Activated T-helper 9 cell treated with anti-CD3 and anti-CD28 coated beads, Interleukin-2, amount 50 U/mL, for 16 hours (primary cell): ENCODE results near the gene RAB31.

Experiments used
- DNase-seq: peaks from one replicate; pipeline ENCODE4 v3.0.0-alpha.2; 2020; ENCODE audit warnings: low read depth

Gene RAB31

GRCh38 chr18:9738266-9738969 is 30.3 kb downstream of the RAB31 start:
- DNase-seq, result no peak

- DNase-seq, result no peak
These were observed 31.4 kb downstream of the RAB31 start for GRCh38 chr18:9739516-9739915.

DNA sequence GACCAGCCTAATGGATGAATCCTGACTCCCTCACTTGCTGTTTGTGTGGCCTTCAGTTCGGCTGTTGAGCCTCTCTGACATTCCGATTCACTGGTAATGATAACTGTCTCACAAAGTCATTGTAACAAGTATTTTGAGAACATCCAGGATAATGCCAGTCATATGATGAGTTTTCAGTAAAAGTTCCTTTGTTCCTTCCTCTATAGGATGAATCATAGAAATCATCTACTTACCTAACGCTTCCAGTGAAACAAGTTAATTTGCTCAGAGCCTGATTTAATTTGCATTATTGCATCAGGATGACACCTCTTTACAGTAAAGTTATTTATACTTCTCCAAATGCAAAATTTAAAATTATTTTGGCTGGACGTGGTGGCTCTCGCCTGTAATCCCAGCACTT is 32.0 kb downstream of the RAB31 start:
- DNase-seq, result no peak

GRCh38 chr18:9741406-9741792 is 33.3 kb downstream of the RAB31 start:
- DNase-seq, result no peak

DNA sequence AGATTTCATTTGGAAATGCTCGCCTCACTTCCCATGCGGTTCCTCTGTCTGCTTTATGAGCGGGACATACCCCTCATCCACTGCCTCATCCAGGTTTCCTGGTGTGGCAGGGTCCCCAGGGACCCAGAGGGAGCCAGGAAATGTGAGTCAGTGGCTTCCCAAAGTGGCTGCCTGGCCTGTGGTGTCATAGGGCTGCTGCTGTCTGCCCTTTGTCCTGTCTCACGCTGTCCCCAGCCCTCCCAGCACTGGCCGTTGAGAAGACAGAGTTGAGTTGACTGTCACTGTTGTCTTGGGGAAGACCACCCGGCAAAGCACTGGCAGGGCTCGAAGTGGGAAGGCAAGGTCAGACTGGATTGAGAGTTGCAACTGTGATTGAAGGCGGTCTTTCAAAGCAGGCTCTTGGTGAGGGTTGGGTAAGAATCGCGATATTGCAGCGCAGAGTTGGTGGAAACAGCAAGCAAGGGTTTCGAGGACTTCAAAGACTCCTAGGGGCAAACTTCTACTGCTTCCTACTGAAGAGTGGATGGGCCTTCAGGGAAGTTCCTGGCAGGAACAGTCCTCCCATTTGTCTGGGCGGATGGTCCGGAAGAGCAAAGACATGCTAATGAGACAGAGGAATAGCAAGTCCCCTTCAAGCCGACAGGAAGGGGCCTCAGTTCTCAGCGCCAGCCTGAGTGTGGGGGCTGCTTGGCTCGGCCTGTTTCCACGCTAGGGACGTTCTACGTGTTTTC is 33.9 kb downstream of the RAB31 start:
- DNase-seq, result no peak

DNA sequence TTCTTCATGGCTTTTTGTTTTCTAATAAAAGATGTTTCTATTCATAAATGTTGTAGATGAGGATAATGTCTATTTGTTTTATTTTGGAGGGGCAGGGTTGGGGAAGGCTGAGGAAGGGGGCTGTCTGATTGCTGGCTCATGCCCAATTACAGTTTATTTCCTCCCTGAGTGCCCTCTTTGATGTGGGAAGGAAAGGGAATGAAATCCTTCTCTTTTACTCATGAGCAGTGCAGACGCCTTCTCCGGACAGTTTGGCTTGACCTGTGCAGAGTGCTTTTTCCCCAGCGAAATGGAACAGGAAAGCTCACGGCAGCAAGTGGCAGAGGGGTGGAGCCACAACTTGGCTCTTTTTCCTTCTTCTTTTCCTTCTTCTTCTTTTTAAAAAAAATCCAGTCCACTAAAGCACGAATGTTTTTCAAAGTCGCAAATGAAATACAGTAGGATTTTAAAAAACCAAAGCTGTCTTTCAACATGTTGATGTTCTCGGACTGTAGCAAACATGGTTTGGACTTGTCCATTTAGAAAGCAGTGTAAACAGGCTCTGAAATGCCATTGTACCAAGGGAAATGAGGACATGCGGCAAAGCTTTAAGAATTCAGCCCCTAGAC is 34.5 kb downstream of the RAB31 start:
- no peak for DNase-seq

- no peak for DNase-seq
These were observed 35.3 kb downstream of the RAB31 start for GRCh38 chr18:9743200-9744016.

- DNase-seq, result no peak
These were observed 38.9 kb downstream of the RAB31 start for GRCh38 chr18:9746958-9747357.

DNA sequence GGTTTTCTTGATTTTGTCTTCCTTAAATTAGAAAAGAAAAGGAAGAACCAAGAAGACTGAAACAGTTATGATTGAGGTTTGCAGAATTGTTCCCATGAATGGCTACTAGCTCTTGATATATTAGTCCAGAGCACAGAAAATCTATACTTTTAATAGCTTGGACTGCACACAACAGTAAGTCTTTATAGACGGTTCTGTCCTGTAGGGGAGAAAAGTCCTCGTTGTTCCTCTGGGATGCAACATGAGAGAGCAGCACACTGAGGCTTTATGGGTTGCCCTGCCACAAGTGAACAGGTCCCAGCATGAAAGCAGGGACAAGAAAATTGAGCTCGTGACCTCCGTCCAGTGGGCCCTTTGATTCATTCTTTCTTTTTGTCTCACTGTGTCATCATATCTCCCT is 41.5 kb downstream of the RAB31 start:
- no peak for DNase-seq

DNA sequence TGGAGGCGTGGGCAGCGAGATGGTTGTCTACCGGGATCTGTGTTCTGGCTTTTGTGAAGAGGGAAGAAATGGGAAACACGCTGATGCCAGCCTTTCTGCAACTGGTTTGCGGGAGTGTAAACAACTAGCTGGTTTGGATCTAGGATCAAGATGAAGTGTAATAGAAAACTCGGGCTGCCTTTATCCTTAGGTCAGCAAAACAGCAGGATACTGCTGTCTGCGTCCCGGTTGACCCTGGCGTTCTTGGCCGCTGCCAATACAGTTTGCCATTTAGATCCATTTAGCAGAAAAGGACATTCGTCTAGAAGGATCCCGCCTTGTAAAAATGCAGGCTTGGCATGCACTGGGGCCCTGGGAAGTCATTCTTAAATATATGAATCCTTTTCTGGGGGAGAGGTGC is 42.0 kb downstream of the RAB31 start:
- no peak for DNase-seq

DNA sequence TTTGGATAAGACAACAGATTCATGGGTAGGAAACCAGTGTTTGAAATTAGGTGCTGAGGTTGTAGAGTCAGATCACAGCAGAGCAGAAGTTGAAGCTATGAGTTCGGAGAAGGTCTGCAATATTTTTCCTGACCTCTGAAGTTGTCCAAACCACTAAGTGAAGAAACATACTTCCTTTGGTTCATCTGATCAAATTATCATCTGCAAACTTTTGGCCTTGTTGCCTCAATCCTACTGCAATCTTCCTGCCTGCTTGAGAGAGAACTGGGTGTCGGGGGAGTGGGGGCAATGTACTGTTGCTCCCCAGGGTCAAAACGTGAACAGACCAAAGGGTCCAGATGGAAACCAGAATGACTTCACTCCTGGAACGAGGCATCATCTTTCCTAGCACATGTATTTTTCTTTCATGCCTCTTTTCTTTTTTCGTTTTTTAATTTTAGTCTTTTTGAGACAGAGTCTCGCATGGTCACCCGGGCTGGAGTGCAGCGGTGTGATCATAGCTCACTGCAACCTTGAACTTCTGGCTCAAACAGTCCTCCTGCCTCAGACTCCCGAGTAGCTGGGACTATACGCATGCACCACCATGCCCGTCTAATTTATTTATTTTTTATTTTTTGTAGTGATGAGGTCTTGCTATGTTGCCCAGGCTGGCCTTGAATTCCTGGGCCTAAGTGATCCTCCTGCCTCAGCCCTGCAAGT is 42.7 kb downstream of the RAB31 start:
- DNase-seq, result no peak

DNA sequence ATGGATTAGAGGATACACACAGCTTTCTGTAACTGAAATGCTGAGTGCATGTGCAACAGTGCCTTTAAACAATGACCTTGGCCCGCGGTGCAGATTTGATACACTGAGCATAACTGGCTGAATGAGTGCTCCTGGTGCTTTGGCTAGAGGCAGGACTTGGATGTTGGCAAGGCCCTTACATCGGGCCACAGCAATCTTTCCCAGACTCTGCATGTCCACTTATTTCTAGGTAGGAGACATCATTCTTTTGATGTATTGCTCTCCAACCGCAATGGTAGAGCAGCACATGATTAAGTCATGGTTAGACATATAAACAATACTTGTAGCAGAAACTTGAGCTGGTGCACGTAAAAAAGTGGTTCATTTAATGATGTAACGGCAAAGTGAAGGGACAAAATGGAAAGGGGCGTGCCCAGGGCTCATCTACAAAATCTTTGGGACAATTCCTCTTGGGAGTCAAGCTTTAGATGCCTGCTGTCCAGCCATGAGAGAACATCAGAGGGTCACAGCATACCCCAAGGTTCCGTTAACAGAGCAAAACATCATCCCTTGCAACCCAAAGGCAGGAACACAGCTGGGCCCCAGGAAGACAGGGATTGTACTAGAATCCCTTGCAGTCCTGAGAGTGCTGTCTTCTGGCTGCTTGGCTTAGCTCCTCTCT is 43.4 kb downstream of the RAB31 start:
- DNase-seq, result no peak

DNA sequence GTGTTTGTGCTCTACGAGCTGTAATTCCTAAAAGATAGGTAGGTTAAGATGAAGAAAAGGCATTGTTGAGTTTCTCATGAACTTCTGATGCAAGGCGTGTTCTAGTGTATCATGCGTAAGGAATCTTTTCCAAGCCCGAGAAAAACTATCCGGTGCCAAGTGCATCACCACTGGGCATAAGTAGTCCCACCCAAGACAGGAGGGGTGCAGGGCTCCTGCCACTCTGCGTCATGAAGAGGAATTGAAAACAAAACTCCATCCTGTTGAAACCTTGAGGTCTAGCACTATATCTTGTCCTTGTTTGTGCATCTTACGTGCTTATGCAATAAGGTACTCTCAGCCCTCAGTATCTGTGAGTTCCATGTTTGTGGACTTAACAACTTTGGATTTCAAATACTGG is 45.7 kb downstream of the RAB31 start:
- no peak for DNase-seq

DNA sequence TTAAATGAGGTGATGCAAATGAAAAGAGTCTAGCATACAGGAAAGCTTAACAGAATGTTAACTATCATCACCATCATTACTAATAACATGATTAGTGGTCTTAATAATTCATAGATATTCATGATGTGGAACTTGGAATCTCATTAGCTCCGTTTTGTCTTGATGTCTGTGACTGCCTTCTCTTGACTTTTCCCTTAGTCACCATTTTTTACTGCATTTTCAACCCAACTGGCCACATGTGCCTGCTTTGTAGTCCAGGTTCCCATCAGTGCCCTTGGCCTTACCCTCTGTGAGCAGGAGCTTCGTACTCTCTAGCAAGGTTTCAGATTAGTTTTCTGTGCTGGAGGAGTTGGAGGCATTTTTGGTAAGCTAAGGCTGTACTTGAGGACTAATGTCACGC is 47.0 kb downstream of the RAB31 start:
- no peak for DNase-seq

DNA sequence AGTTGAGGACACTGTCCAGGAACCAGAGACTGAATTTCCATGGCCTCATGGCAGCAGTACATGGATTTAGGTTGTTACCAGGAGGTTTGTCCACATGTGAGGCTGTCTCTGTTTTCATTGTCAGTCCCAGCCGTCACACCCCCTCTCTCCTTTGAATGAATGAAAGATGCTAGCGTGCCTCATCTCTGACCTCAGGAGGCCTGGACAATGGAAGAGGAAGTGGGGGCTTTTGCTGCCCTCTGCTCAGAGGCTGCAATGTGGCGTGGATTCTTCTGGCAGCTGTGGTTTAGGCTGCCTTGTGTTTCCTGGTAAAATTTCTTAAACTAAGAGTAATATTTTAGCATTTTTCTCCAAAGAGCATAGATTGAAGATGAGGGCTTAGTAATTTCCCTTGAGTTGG is 47.5 kb downstream of the RAB31 start:
- no peak for DNase-seq

- no peak for DNase-seq
These were observed 48.3 kb downstream of the RAB31 start for GRCh38 chr18:9756271-9756932.

- DNase-seq, result no peak
These were observed 48.9 kb downstream of the RAB31 start for GRCh38 chr18:9756933-9757470.

GRCh38 chr18:9757827-9758621 is 49.9 kb downstream of the RAB31 start:
- DNase-seq, result no peak

DNA sequence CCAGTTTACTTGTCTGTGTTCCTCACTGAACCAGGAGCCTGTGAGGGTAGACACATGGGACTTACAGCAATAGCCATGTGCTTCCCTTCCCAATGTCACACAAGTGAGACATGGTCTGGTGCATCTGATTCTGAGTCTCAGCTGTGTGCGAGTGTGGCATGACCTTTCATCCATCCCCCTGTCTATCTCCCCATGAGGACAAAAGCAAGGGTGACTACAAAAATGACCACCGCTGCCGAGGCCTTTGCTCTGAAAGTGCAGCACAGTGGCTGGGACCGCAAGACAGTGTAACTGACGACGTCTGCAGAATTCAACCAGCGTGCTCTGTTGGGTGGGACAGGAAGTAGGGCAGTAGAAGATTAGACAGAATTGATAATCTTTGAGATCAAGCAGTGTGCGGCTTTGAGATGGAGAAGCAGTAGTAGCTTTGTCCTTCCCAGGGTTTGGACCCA is 50.5 kb downstream of the RAB31 start:
- DNase-seq, result no peak

DNA sequence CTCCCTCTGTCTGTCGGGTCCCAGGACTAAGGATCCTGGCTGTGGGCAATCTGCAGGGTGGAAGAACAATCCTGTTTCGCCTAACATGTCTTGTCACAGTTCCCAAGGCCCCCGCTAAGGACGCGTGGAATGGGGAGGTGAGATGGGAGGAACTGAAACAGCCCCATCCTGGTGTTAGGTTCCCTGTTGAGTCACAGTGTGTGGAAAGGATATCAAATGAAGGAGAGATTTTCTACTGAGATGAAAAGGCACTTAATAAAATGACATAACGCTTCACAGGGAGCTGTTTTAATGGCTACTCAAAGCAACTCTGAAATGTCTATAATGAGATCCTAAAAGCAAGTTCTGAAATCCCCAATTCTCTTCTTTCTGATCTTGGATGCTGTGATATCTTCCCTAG is 52.5 kb downstream of the RAB31 start:
- DNase-seq, result no peak
